CD4-positive, alpha-beta T cell treated with Interleukin-6 for 4 hours (primary cell): Measurements from ENCODE around the gene TANGO6.
"Not testable (repeated sequence)": the region's sequence is repeated elsewhere in the genome, so short reads cannot be mapped to it uniquely, and the experiment has no call there.

Experiments
- DNase-seq: peaks from one replicate; pipeline ENCODE4 v3.0.0-alpha.2; 2020; ENCODE audit warnings: mixed read lengths

TANGO6 gene

GRCh38 chr16:69019811-69020210 is 176.5 kb downstream of the TANGO6 start:
- no peak for DNase-seq

- no peak for DNase-seq
Observed at GRCh38 chr16:69029121-69029520, 185.8 kb downstream of the TANGO6 start.

- no peak for DNase-seq
Observed at GRCh38 chr16:69031877-69032301, 188.6 kb downstream of the TANGO6 start.

- no peak for DNase-seq
Observed at GRCh38 chr16:69033151-69033949, 190.0 kb downstream of the TANGO6 start.

GRCh38 chr16:69035375-69035774 is 192.0 kb downstream of the TANGO6 start:
- DNase-seq: no peak

GRCh38 chr16:69036399-69037091 is 193.2 kb downstream of the TANGO6 start:
- no peak for DNase-seq

GRCh38 chr16:69037373-69038160 is 194.2 kb downstream of the TANGO6 start:
- DNase-seq: no peak

GRCh38 chr16:69039333-69039941 is 196.1 kb downstream of the TANGO6 start:
- no peak for DNase-seq

- no peak for DNase-seq
Observed at GRCh38 chr16:69040144-69040909, 197.0 kb downstream of the TANGO6 start.

GRCh38 chr16:69048328-69049120 is 205.2 kb downstream of the TANGO6 start:
- no peak for DNase-seq

- DNase-seq: no peak
Observed at GRCh38 chr16:69049146-69049545, 205.8 kb downstream of the TANGO6 start.

GRCh38 chr16:69049603-69050375 is 206.5 kb downstream of the TANGO6 start:
- no peak for DNase-seq

GRCh38 chr16:69051517-69051830 is 208.1 kb downstream of the TANGO6 start:
- DNase-seq: not testable (repeated sequence)

GRCh38 chr16:69055008-69055407 is 211.7 kb downstream of the TANGO6 start:
- no peak for DNase-seq

- no peak for DNase-seq
Observed at GRCh38 chr16:69055980-69056379, 212.6 kb downstream of the TANGO6 start.

- no peak for DNase-seq
Observed at GRCh38 chr16:69056421-69056820, 213.1 kb downstream of the TANGO6 start.

- DNase-seq: no peak
Observed at GRCh38 chr16:69057400-69058378, 214.4 kb downstream of the TANGO6 start.

GRCh38 chr16:69063491-69063890 is 220.2 kb downstream of the TANGO6 start:
- not testable (repeated sequence) for DNase-seq

GRCh38 chr16:69064124-69064763 is 220.9 kb downstream of the TANGO6 start:
- DNase-seq: no peak
